ENCODE results near the gene MCAT. TPM values are rescaled to one million over a fixed set of nuclear protein-coding genes. Genes with fewer than 3 reads are reported as not detected.

MCAT gene
- 7.4 to 11.1 TPM (median 8.6 TPM) in 3 replicates for total RNA-seq
- long read RNA-seq, transcript MCAT-202 (3 exons, 1,134 nt) = minor isoform, 7 of 18 reads
- long read RNA-seq, transcript MCAT-201 (4 exons, 2,056 nt) = major isoform, 10 of 18 reads
- long read RNA-seq, partial matches to known transcripts = 0 of 18 reads
- long read RNA-seq, other reads (novel, unspliced or antisense) = 1 of 18 reads

- Mint-ChIP-seq H3K4me3 (ENCODE audit: unreplicated experiment) (peak within 1 kb of the TSS; percentile 82), H3K27ac (ENCODE audit: unreplicated experiment) (peak within 1 kb of the TSS; percentile 85), H3K27me3 (ENCODE audit: low read depth) (no peaks in the 10 kb centered on the region), H3K9me3 (ENCODE audit: low read depth) (no peaks in the 10 kb centered on the region), H3K4me1 (ENCODE audit: low read depth) (peaks cover 16% of the 10 kb centered on the region), H3K36me3 (ENCODE audit: low read depth) (peaks cover 2% of the 10 kb centered on the region)
- TF ChIP-seq, protein P1, sequence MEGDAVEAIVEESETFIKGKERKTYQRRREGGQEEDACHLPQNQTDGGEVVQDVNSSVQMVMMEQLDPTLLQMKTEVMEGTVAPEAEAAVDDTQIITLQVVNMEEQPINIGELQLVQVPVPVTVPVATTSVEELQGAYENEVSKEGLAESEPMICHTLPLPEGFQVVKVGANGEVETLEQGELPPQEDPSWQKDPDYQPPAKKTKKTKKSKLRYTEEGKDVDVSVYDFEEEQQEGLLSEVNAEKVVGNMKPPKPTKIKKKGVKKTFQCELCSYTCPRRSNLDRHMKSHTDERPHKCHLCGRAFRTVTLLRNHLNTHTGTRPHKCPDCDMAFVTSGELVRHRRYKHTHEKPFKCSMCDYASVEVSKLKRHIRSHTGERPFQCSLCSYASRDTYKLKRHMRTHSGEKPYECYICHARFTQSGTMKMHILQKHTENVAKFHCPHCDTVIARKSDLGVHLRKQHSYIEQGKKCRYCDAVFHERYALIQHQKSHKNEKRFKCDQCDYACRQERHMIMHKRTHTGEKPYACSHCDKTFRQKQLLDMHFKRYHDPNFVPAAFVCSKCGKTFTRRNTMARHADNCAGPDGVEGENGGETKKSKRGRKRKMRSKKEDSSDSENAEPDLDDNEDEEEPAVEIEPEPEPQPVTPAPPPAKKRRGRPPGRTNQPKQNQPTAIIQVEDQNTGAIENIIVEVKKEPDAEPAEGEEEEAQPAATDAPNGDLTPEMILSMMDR (IDR thresholded peaks at IDR 0.05) = no peak
- no peak for DNase-seq (ENCODE audit: low spot score)
Measured at GRCh38 chr22:43142880-43143562, at the start of gene MCAT. Gene MCAT (minus strand): TSS chr22:43143398. CDS start chr22:43143348, 50 bp downstream.

- Mint-ChIP-seq H3K9me3 (ENCODE audit: low read depth) (no peaks in the 10 kb centered on the region), H3K27me3 (ENCODE audit: low read depth) (no peaks in the 10 kb centered on the region), H3K27ac (ENCODE audit: unreplicated experiment) (no peak overlapping the region), H3K4me1 (ENCODE audit: low read depth) (peaks cover 10% of the 10 kb centered on the region), H3K36me3 (ENCODE audit: low read depth) (no peaks in the 10 kb centered on the region), H3K4me3 (ENCODE audit: unreplicated experiment) (no peak overlapping the region)
- TF ChIP-seq, protein P1 (IDR thresholded peaks at IDR 0.05) = no peak
- DNase-seq (ENCODE audit: low spot score) = no peak
Measured at GRCh38 chr22:43191831-43192230, 48.6 kb upstream of the MCAT start.

- H3K4me1 Mint-ChIP-seq (ENCODE audit: low read depth) = peaks cover 27% of the 10 kb centered on the region
- H3K9me3 Mint-ChIP-seq (ENCODE audit: low read depth) = no peaks in the 10 kb centered on the region
- TF ChIP-seq, protein P1 (IDR thresholded peaks at IDR 0.05) = no peak
- H3K4me3 Mint-ChIP-seq (ENCODE audit: unreplicated experiment) = no peak overlapping the region
- no peaks in the 10 kb centered on the region for H3K36me3 Mint-ChIP-seq (ENCODE audit: low read depth)
- peak overlapping the region; percentile 43 for H3K27ac Mint-ChIP-seq (ENCODE audit: unreplicated experiment)
- peak; percentile 59 for DNase-seq (ENCODE audit: low spot score)
- H3K27me3 Mint-ChIP-seq (ENCODE audit: low read depth) = no peaks in the 10 kb centered on the region
Measured at GRCh38 chr22:43188829-43189545, 45.8 kb upstream of the MCAT start.

GRCh38 chr22:43187171-43188099 lies 44.2 kb upstream of the MCAT start:
- Mint-ChIP-seq H3K27ac (ENCODE audit: unreplicated experiment) (peak overlapping the region; percentile 91), H3K36me3 (ENCODE audit: low read depth) (peaks cover 2% of the 10 kb centered on the region), H3K4me3 (ENCODE audit: unreplicated experiment) (peak overlapping the region; percentile 72), H3K27me3 (ENCODE audit: low read depth) (no peaks in the 10 kb centered on the region), H3K4me1 (ENCODE audit: low read depth) (peaks cover 27% of the 10 kb centered on the region), H3K9me3 (ENCODE audit: low read depth) (no peaks in the 10 kb centered on the region)
- DNase-seq (ENCODE audit: low spot score) = peak; percentile 96
- TF ChIP-seq, protein P1 (IDR thresholded peaks at IDR 0.05) = peak; percentile 81

All from chondrocyte (in vitro differentiated cells).